K562 (cell line): Measurements from ENCODE around the gene COPE. TPM values are rescaled to one million over a fixed set of nuclear protein-coding genes. Genes with fewer than 3 reads are reported as not detected.

Source experiments
- ARID1B ChIP-seq: fragments of 450-650 bp; IDR thresholded peaks from 2 replicates; pipeline ENCODE4 v1.6.1; 2016; ENCODE audit warnings: antibody characterized with exemption, mild to moderate bottlenecking, inconsistent platforms
- BRF1 ChIP-seq: IDR thresholded peaks from 3 replicates; pipeline ENCODE4 v1.6.1; 2011; ENCODE audit warnings: borderline replicate concordance, mild to moderate bottlenecking; ENCODE audit not compliant: insufficient read length; ENCODE audit errors: extremely low read depth
- CBX8 ChIP-seq: fragments of 200-600 bp; sonication (generic); IDR thresholded peaks from 2 replicates; pipeline ENCODE4 v1.6.1; 2012; ENCODE audit warnings: borderline replicate concordance, mixed run types, low read depth, mild to moderate bottlenecking, moderate library complexity, mixed read lengths, low read length, control low read depth, inconsistent platforms; ENCODE audit not compliant: poor library complexity, severe bottlenecking; ENCODE audit errors: extremely low read depth
- CREB1 ChIP-seq, 2 experiments: sonication (generic) in 1 of 2; formaldehyde crosslinking in 1 of 2; IDR thresholded peaks; 2 replicates each; pipeline versions ENCODE4 v1.6.1 to v1.8.0; 2012 to 2022; ENCODE audit warnings: inconsistent platforms in 1 of 2, mild to moderate bottlenecking in 1 of 2, missing genetic modification reagents in 1 of 2, moderate library complexity in 1 of 2
- CSDE1 ChIP-seq, 2 experiments: fragments of 450-650 bp; IDR thresholded peaks; 2 replicates each; pipeline ENCODE4 v1.6.1; 2016; ENCODE audit warnings: mild to moderate bottlenecking in 1 of 2
- ELF1 ChIP-seq: fragments of 200-800 bp; sonication (Bioruptor generic); IDR thresholded peaks from 2 replicates; pipeline ENCODE4 v1.6.1; 2016; ENCODE audit warnings: missing genetic modification characterization, missing compliant biosample characterization
- EP400 ChIP-seq: fragments of 450-650 bp; IDR thresholded peaks from 2 replicates; pipeline ENCODE4 v1.6.1; 2017; ENCODE audit warnings: antibody characterized with exemption, mild to moderate bottlenecking, moderate library complexity
- ETV5 ChIP-seq: sonication (generic); formaldehyde crosslinking; IDR thresholded peaks from 2 replicates; pipeline ENCODE4 v1.4.0; 2020; ENCODE audit warnings: low read depth, mild to moderate bottlenecking, missing genetic modification reagents
- HLTF ChIP-seq: fragments of 450-650 bp; IDR thresholded peaks from 2 replicates; pipeline ENCODE4 v1.6.1; 2016
- HNRNPK ChIP-seq: fragments of 200-400 bp; formaldehyde crosslinking; IDR thresholded peaks from one replicate; pipeline ENCODE4 v1.6.1; 2018; ENCODE audit warnings: mild to moderate bottlenecking, low read depth, low read length; ENCODE audit not compliant: poor library complexity, severe bottlenecking
- KAT2B ChIP-seq: IDR thresholded peaks from one replicate; pipeline ENCODE4 v1.6.1; 2012; ENCODE audit warnings: low read depth, mild to moderate bottlenecking, control low read depth, inconsistent platforms, low read length, moderate library complexity
- KDM5B ChIP-seq: fragments of 200-600 bp; sonication (generic); IDR thresholded peaks from 2 replicates; pipeline ENCODE4 v1.6.1; 2012; ENCODE audit warnings: low read depth, mild to moderate bottlenecking, moderate library complexity, low read length, control low read depth, inconsistent platforms; ENCODE audit not compliant: insufficient replicate concordance
- PHF20 ChIP-seq: fragments of 450-650 bp; IDR thresholded peaks from 2 replicates; pipeline ENCODE4 v1.6.1; 2018; ENCODE audit not compliant: partially characterized antibody
- POLR3A ChIP-seq: IDR thresholded peaks from 2 replicates; pipeline ENCODE4 v1.6.1; 2011; ENCODE audit warnings: borderline replicate concordance, mild to moderate bottlenecking, moderate library complexity; ENCODE audit not compliant: insufficient read length, insufficient read depth; ENCODE audit errors: extremely low read depth
- RUNX1 ChIP-seq: sonication (generic); IDR thresholded peaks from 2 replicates; pipeline ENCODE4 v1.6.1; 2016; ENCODE audit warnings: antibody characterized with exemption, low read depth
- SFPQ ChIP-seq: fragments of 200-400 bp; formaldehyde crosslinking; IDR thresholded peaks from 2 replicates; pipeline ENCODE4 v1.6.1; 2017; ENCODE audit warnings: mild to moderate bottlenecking, low read depth, low read length, moderate library complexity
- SIX5 ChIP-seq, 2 experiments: IDR thresholded peaks; 2 replicates each; pipeline ENCODE4 v1.6.1; 2011; ENCODE audit warnings: low read length in 2 of 2, borderline replicate concordance in 1 of 2, low read depth in 1 of 2, mild to moderate bottlenecking in 1 of 2, moderate library complexity in 1 of 2; ENCODE audit not compliant: insufficient read depth in 1 of 2
- SRF ChIP-seq, 2 experiments: fragments of 250-450, 450-650 bp in 1 of 2; sonication (Bioruptor Pico) in 1 of 2; sonication (generic) in 1 of 2; formaldehyde crosslinking; IDR thresholded peaks; 2 replicates each; pipeline versions ENCODE4 v1.5.0 to v1.5.1; 2020 to 2022; ENCODE audit warnings: mild to moderate bottlenecking in 1 of 2, missing genetic modification reagents in 1 of 2
- TOE1 ChIP-seq, 2 experiments: fragments of 450-650 bp in 1 of 2; sonication (generic) in 1 of 2; formaldehyde crosslinking in 1 of 2; IDR thresholded peaks; 2 replicates each; pipeline versions ENCODE4 v1.7.1 to v1.8.0; 2016 to 2022; ENCODE audit warnings: borderline replicate concordance in 2 of 2, mild to moderate bottlenecking in 2 of 2, antibody characterized with exemption in 1 of 2, inconsistent platforms in 1 of 2, low read depth in 1 of 2, missing genetic modification reagents in 1 of 2, moderate library complexity in 1 of 2
- ZBTB7A ChIP-seq: IDR thresholded peaks from 2 replicates; pipeline ENCODE4 v1.6.1; 2011; ENCODE audit warnings: low read depth, mild to moderate bottlenecking, low read length, moderate library complexity, borderline replicate concordance; ENCODE audit not compliant: control insufficient read depth
- ZBTB8A ChIP-seq: fragments of 450-650 bp; IDR thresholded peaks from 2 replicates; pipeline ENCODE4 v1.6.1; 2018; ENCODE audit warnings: mild to moderate bottlenecking, moderate library complexity; ENCODE audit not compliant: partially characterized antibody
- ZNF124 ChIP-seq: sonication (generic); formaldehyde crosslinking; IDR thresholded peaks from 2 replicates; pipeline ENCODE4 v1.8.1; 2022; ENCODE audit warnings: missing genetic modification reagents
- ZNF395 ChIP-seq: fragments of 200-800 bp; sonication (Bioruptor generic); IDR thresholded peaks from 2 replicates; pipeline ENCODE4 v1.6.1; 2017; ENCODE audit warnings: missing genetic modification characterization, missing compliant biosample characterization
- ZNF507 ChIP-seq: conservative IDR thresholded peaks from 2 replicates; pipeline ENCODE4 v1.6.1; 2017; ENCODE audit warnings: missing genetic modification characterization, missing compliant biosample characterization
- polyA plus RNA-seq, 8 experiments: library from polyadenylated mRNA; depleted of rRNA in 4 of 8; stranded (reverse) in 5 of 8; unstranded in 3 of 8; fragments of >200 nt; fragmentation: Nextera tagmentation in 2 of 8; fragmentation: Illumina TruSeq in 1 of 8; extraction: Ambion mirVana in 2 of 8; extraction: Trizol in 1 of 8; gene quantifications; 2 replicates each; pipeline versions ENCODE4 v1.2.1 to v1.2.3, GENCODE V29; 2011 to 2014; ENCODE audit warnings: inconsistent platforms in 1 of 8, missing spikeins in 1 of 8
- total RNA-seq, 7 experiments: library from RNA; depleted of rRNA in 6 of 7; stranded (reverse); fragments of >200 nt in 6 of 7; fragmentation: Illumina TruSeq in 2 of 7; extraction: Trizol in 2 of 7; gene quantifications; 2 replicates each; pipeline versions ENCODE4 v1.2.1 to v1.2.3, GENCODE V29; 2011 to 2021; ENCODE audit warnings: low replicate concordance in 1 of 7

The COPE gene
- total and polyA plus RNA-seq, 9 of the 15 experiments (the other 6 are each of a cell fraction or from before 2014, with no cell fraction given): 5.8 to 273 (median 147) TPM

- TF ChIP-seq SFPQ: no peak
- no peak for TF ChIP-seq CSDE1 (IDR thresholded peaks at IDR 0.05)
- no peak for TF ChIP-seq PHF20
- TF ChIP-seq SIX5 (IDR thresholded peaks at IDR 0.05; ENCODE audit: borderline replicate concordance in 1 of 2, insufficient read depth in 1 of 2, low read depth in 1 of 2, low read length in 2 of 2): no peak
- TF ChIP-seq CBX8: no peak
- TF ChIP-seq ZNF507 (tag): no peak
- peak; percentile 14; the same call in 1 of the 2 replicates for TF ChIP-seq ARID1B
- TF ChIP-seq POLR3A: no peak
- no peak for TF ChIP-seq HLTF
- no peak for TF ChIP-seq ZNF395 (CRISPR knock-in tag)
- no peak for TF ChIP-seq HNRNPK
- TF ChIP-seq BRF1: no peak
- TF ChIP-seq EP400: no peak
- TF ChIP-seq ETV5 (CRISPR knock-in tag): no peak
- TF ChIP-seq TOE1 (IDR thresholded peaks at IDR 0.05; ENCODE audit: borderline replicate concordance): peak; percentile 58
- 0 out of 2 replicates have a peak, but pooled peaks have one; percentile 37 for TF ChIP-seq TOE1 (CRISPR knock-in tag; IDR thresholded peaks at IDR 0.05; ENCODE audit: borderline replicate concordance, low read depth)
- TF ChIP-seq ZNF124 (CRISPR knock-in tag): no peak
- no peak for TF ChIP-seq ELF1 (tag)
- TF ChIP-seq RUNX1: no peak
- peak in 1 of 2 experiments; percentile 22; a peak in 1 of 4 replicates for TF ChIP-seq SRF (CRISPR knock-in tag; IDR thresholded peaks at IDR 0.05)
- 0 out of 2 replicates have a peak, but pooled peaks have one; percentile 38 for TF ChIP-seq ZBTB7A
- no peak for TF ChIP-seq KAT2B
- no peak for TF ChIP-seq ZBTB8A
- TF ChIP-seq KDM5B: no peak
- TF ChIP-seq CREB1 (IDR thresholded peaks at IDR 0.05): no peak
- no peak for TF ChIP-seq CREB1 (CRISPR knock-in tag; IDR thresholded peaks at IDR 0.05)
Observed at GRCh38 chr19:18932216-18932841, 13.1 kb upstream of the COPE start (continued).
